Endothelial cell of umbilical vein (primary cell): ENCODE results near the gene CHST8. TPM values are rescaled to one million over a fixed set of nuclear protein-coding genes. Genes with fewer than 3 reads are reported as not detected.

Source experiments
- BruUV-seq: library from RNA; stranded (reverse); fragments of 400-500 nt; replicated peaks from 2 replicates; lab custom pipeline; 2021; lab: Mats Ljungman, UMichigan
- CTCF ChIA-PET: fragments of 300-600, 350-600 bp; sonication (Branson Sonifier 250); formaldehyde crosslinking; loops from one replicate; lab custom pipeline; 2021; ENCODE audit warnings: antibody characterized with exemption, inconsistent platforms; lab: Charles Lee
- POLR2A ChIA-PET: fragments of 300-600, 350-600 bp; sonication (Branson Sonifier 250); formaldehyde crosslinking; loops from one replicate; lab custom pipeline; 2021; ENCODE audit warnings: antibody characterized with exemption, inconsistent platforms; lab: Charles Lee
- DNase-seq: peaks from one replicate; pipeline ENCODE4 v3.0.0-alpha.2; 2011; ENCODE audit warnings: low read depth, low spot score
- FAIRE-seq: peaks from 2 replicates; lab custom pipeline; 2011; peaks lifted over from hg19 to GRCh38; lab: Jason Lieb, UNC
- H2AFZ ChIP-seq: 2 replicates; pipeline ENCODE4 v1.6.0; 2012; ENCODE audit warnings: low read depth, low read length, control low read depth, inconsistent platforms
- H3K27ac ChIP-seq: 2 replicates; pipeline ENCODE4 v1.5.1; 2011; ENCODE audit warnings: low read depth, mild to moderate bottlenecking, control low read depth, low read length, moderate library complexity; ENCODE audit not compliant: insufficient read depth
- H3K27me3 ChIP-seq, 2 experiments: 2 replicates each; pipeline versions ENCODE4 v1.6.0 to v1.6.1; 2011; ENCODE audit warnings: low read length in 2 of 2, mixed read lengths in 1 of 2; ENCODE audit not compliant: control insufficient read depth in 2 of 2, insufficient read depth in 2 of 2
- H3K36me3 ChIP-seq, 2 experiments: 2 replicates in 1 of 2; 3 replicates in 1 of 2; pipeline ENCODE4 v1.5.1; 2011; ENCODE audit warnings: low read length in 2 of 2, mild to moderate bottlenecking in 1 of 2, moderate library complexity in 1 of 2; ENCODE audit not compliant: control insufficient read depth in 2 of 2, insufficient read depth in 2 of 2; ENCODE audit errors: extremely low read depth in 1 of 2
- H3K4me1 ChIP-seq: 3 replicates; pipeline ENCODE4 v1.5.1; 2011; ENCODE audit warnings: mild to moderate bottlenecking, low read length; ENCODE audit not compliant: control insufficient read depth, insufficient read depth; ENCODE audit errors: extremely low read depth
- H3K4me2 ChIP-seq: 2 replicates; pipeline ENCODE4 v1.6.1; 2011; ENCODE audit warnings: low read length, control low read depth, mixed read lengths; ENCODE audit not compliant: insufficient read depth
- H3K4me3 ChIP-seq, 3 experiments: fragments of 200-600 bp in 1 of 3; sonication (generic), shearing (Covaris generic) in 1 of 3; replicated peaks in 1 of 3; 2 replicates each; pipeline ENCODE4 v1.5.1; 2011 to 2016; ENCODE audit warnings: control low read depth in 3 of 3, low read length in 3 of 3, mild to moderate bottlenecking in 2 of 3, inconsistent platforms in 1 of 3, low read depth in 1 of 3, moderate library complexity in 1 of 3; ENCODE audit not compliant: insufficient read depth in 1 of 3
- H3K79me2 ChIP-seq: 2 replicates; pipeline ENCODE4 v1.6.0; 2012; ENCODE audit warnings: low read length, inconsistent platforms; ENCODE audit not compliant: control insufficient read depth, insufficient read depth
- H3K9ac ChIP-seq: replicated peaks from 2 replicates; pipeline ENCODE3; 2011; ENCODE audit warnings: low read length, control low read depth; ENCODE audit not compliant: insufficient read depth; ENCODE audit errors: extremely low read depth
- H3K9me1 ChIP-seq: replicated peaks from 3 replicates; pipeline ENCODE4 v1.6.0; 2011; ENCODE audit warnings: mild to moderate bottlenecking, low read length; ENCODE audit not compliant: control insufficient read depth, insufficient read depth; ENCODE audit errors: extremely low read depth
- H3K9me3 ChIP-seq: replicated peaks from 2 replicates; pipeline ENCODE4 v1.5.1; 2012; ENCODE audit warnings: low read length, inconsistent platforms; ENCODE audit not compliant: control insufficient read depth, insufficient read depth
- H4K20me1 ChIP-seq: replicated peaks from 2 replicates; pipeline ENCODE3; 2011; ENCODE audit warnings: mild to moderate bottlenecking, low read length; ENCODE audit not compliant: control insufficient read depth, insufficient read depth; ENCODE audit errors: extremely low read depth
- EZH2 ChIP-seq: IDR thresholded peaks from 2 replicates; pipeline ENCODE4 v1.6.1; 2012; ENCODE audit warnings: borderline replicate concordance, low read depth, mild to moderate bottlenecking, moderate library complexity, low read length, inconsistent platforms; ENCODE audit not compliant: severe bottlenecking
- FOS ChIP-seq: IDR thresholded peaks from 2 replicates; pipeline ENCODE4 v1.6.1; 2011; ENCODE audit warnings: mild to moderate bottlenecking, low read length, moderate library complexity, borderline replicate concordance; ENCODE audit not compliant: insufficient read depth
- GATA2 ChIP-seq: IDR thresholded peaks from 2 replicates; pipeline ENCODE4 v1.7.0; 2011; ENCODE audit warnings: low read depth, mild to moderate bottlenecking, moderate library complexity, mixed read lengths, low read length; ENCODE audit not compliant: insufficient read length, insufficient read depth
- JUN ChIP-seq: IDR thresholded peaks from 2 replicates; pipeline ENCODE4 v1.6.1; 2011; ENCODE audit warnings: borderline replicate concordance, low read depth; ENCODE audit not compliant: insufficient read length, insufficient read depth
- MYC ChIP-seq: IDR thresholded peaks from one replicate; pipeline ENCODE4 v1.6.1; 2011; ENCODE audit warnings: mild to moderate bottlenecking, low read depth, low read length
- POLR2A ChIP-seq: IDR thresholded peaks from 2 replicates; pipeline ENCODE4 v1.6.1; 2012; ENCODE audit warnings: low read depth, mild to moderate bottlenecking, control low read depth, low read length
- POLR2AphosphoS5 ChIP-seq: IDR thresholded peaks from 2 replicates; pipeline ENCODE4 v1.6.1; 2012; ENCODE audit warnings: low read depth, mild to moderate bottlenecking, control low read depth, low read length, moderate library complexity; ENCODE audit not compliant: insufficient read depth
- dilution Hi-C: fragments of 300-500 bp; cut with MboI; formaldehyde crosslinking; loops from one replicate; pipeline ENCODE4 v1.15.0; 2019; ENCODE audit warnings: low sequenced_read_pairs; ENCODE audit not compliant: extremely low pct_ligation_motif_present
- intact Hi-C: fragments of 100-400 bp; cut with micrococcal nuclease; formaldehyde crosslinking; loops from one replicate; pipeline ENCODE4 v1.10.0; 2022
- polyA plus RNA-seq, 4 experiments: library from polyadenylated mRNA; depleted of rRNA in 3 of 4; stranded (reverse) in 3 of 4; unstranded in 1 of 4; fragments of >200 nt; gene quantifications; 2 replicates each; pipeline versions ENCODE4 v1.2.1 to v1.2.3, GENCODE V29; 2011 to 2012; ENCODE audit warnings: missing spikeins in 1 of 4
- total RNA-seq: library from RNA; stranded (reverse); gene quantifications from 2 replicates; pipeline ENCODE4 v1.2.3, GENCODE V29; 2021
- TF ChIP-seq, protein P1 (sequence below): IDR thresholded peaks from 2 replicates; pipeline ENCODE4 v1.6.1; 2011; ENCODE audit not compliant: insufficient read depth, insufficient read length
- TF ChIP-seq, protein P2 (sequence below), 2 donors: IDR thresholded peaks; 1 replicate in 1 of 2; 2 replicates in 1 of 2; pipeline ENCODE4 v1.5.1; 2011; ENCODE audit warnings: low read length in 2 of 2, mild to moderate bottlenecking in 2 of 2, moderate library complexity in 2 of 2, control low read depth in 1 of 2, inconsistent platforms in 1 of 2, low read depth in 1 of 2; ENCODE audit not compliant: insufficient read depth in 1 of 2; ENCODE audit errors: extremely low read depth in 1 of 2

CHST8 gene
- total and polyA plus RNA-seq, 2 donors (not counting 3 experiments of a cell fraction or from before 2014, with no cell fraction given) = not detected

DNA sequence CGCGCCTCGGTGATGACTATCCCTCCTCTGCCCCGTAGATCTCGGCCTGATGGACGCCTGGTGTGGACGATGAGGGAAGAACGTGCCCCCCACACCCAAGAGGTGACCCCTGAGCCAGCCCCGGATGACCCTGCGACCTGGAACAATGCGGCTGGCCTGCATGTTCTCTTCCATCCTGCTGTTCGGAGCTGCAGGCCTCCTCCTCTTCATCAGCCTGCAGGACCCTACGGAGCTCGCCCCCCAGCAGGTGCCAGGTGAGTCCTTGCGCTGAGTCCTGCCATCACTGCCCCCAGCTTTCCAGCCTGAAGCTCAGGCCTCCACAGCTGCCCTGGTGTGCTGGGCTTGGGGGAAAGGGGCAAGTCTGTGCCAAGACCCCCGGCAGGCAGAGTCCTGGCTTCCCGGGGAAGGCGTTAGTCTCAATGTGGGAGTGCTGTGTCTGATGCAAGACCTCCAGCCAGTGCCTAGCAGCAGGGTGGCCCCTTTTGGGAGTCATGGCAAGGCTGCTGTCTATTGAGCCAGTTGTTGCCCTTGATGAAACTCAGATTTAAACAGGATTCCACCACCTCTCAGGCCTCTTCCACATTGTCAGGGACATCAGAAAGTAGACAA is 67.5 kb downstream of the CHST8 start:
- FAIRE-seq (no peak), DNase-seq (no peak)
- Histone ChIP-seq H3K4me3 (no peak overlapping the region), H3K9me3 (no peaks in the 10 kb centered on the region), H3K36me3 (no peaks in the 10 kb centered on the region), H3K4me1 (no peaks in the 10 kb centered on the region), H3K27ac (no peak overlapping the region), H3K4me2 (no peak overlapping the region), H3K79me2 (no peaks in the 10 kb centered on the region), H4K20me1 (no peaks in the 10 kb centered on the region), H3K9ac (no peak overlapping the region), H3K9me1 (no peaks in the 10 kb centered on the region), H2AFZ (no peak overlapping the region), H3K27me3 (no peaks in the 10 kb centered on the region)
- CTCF ChIA-PET = no interaction called here
- POLR2A ChIA-PET = no interaction called here
- BruUV-seq = no TSS peak
- no peak for TF ChIP-seq POLR2A
- no peak for TF ChIP-seq POLR2AphosphoS5
- TF ChIP-seq, protein P1, sequence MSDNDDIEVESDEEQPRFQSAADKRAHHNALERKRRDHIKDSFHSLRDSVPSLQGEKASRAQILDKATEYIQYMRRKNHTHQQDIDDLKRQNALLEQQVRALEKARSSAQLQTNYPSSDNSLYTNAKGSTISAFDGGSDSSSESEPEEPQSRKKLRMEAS = no peak
- no peak for TF ChIP-seq FOS
- TF ChIP-seq JUN = no peak
- no peak for TF ChIP-seq GATA2
- TF ChIP-seq, protein P2, sequence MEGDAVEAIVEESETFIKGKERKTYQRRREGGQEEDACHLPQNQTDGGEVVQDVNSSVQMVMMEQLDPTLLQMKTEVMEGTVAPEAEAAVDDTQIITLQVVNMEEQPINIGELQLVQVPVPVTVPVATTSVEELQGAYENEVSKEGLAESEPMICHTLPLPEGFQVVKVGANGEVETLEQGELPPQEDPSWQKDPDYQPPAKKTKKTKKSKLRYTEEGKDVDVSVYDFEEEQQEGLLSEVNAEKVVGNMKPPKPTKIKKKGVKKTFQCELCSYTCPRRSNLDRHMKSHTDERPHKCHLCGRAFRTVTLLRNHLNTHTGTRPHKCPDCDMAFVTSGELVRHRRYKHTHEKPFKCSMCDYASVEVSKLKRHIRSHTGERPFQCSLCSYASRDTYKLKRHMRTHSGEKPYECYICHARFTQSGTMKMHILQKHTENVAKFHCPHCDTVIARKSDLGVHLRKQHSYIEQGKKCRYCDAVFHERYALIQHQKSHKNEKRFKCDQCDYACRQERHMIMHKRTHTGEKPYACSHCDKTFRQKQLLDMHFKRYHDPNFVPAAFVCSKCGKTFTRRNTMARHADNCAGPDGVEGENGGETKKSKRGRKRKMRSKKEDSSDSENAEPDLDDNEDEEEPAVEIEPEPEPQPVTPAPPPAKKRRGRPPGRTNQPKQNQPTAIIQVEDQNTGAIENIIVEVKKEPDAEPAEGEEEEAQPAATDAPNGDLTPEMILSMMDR (IDR thresholded peaks at IDR 0.05; ENCODE audit: extremely low read depth in 1 of 2, insufficient read depth in 1 of 2, low read depth in 1 of 2, low read length in 2 of 2) = no peak
- TF ChIP-seq EZH2 = no peak
- TF ChIP-seq MYC = no peak
- dilution Hi-C loops = no loop called here
- intact Hi-C loops = loop anchor here (10.0 kb wide), 1 partner anchor 254 kb away; no protein-coding TSS in a partner anchor
